ENCODE data around the gene KRT80. TPM values are rescaled to one million over a fixed set of nuclear protein-coding genes. Genes with fewer than 3 reads are reported as not detected.

KRT80 gene
- total and polyA plus RNA-seq, 2 of the 13 experiments (the other 11 are each of a cell fraction or from before 2014, with no cell fraction given): 0.27 to 0.53 TPM

DNA sequence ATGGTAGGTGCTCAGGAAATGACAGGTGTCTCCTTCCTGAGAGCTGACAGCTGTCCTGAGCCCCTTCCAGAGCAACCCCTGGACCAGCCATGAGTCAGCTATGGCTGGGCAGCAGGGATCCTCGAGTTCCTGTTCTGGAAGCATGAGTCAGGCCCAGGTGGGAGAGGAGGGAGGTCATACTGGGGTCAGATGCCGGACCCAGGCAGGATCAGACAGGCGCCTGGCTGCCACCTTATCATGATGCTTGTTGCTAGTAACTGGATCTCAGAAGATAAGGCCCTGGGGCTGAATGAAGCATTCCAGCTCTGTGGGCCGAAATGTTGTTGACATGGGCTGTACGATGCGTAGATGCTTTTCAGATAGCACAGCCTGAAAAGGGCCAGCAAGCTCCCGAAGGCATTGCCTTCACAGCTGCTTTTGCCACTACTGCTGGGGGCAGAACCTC lies 23.8 kb upstream of the KRT80 start:
- ChIA-PET POLR2A (no interaction called here), CTCF (ENCODE audit: low intra/inter-chr PET ratio, low total read pairs) (no interaction called here)
- DNase-seq (ENCODE audit: low spot score) (peak; percentile 72), FAIRE-seq (no peak), ATAC-seq (peak; percentile 25; the same call in 1 of the 3 replicates)
- Histone ChIP-seq H3K4me1 (ENCODE audit: insufficient read depth, low read length) (no peaks in the 10 kb centered on the region), H3K4me2 (ENCODE audit: low read depth, low read length) (no peak overlapping the region), H3K36me3 (replicated peaks in 1 of 2; ENCODE audit: control insufficient read depth in 1 of 2, insufficient read depth in 2 of 2, low read length in 2 of 2) (no peaks in the 10 kb centered on the region), H3K9me3 (ENCODE audit: low read length) (no peaks in the 10 kb centered on the region), H3K79me2 (ENCODE audit: insufficient read depth, low read length) (no peaks in the 10 kb centered on the region), H2AFZ (ENCODE audit: low read length) (no peak overlapping the region), H3K27me3 (ENCODE audit: control insufficient read depth in 1 of 2, insufficient read depth in 2 of 2, low read length in 2 of 2) (peaks cover 3 to 6% of the 10 kb centered on the region in 2 experiments; a peak in 2 of 5 replicates), H3K4me3 (replicated peaks in 1 of 3; ENCODE audit: insufficient read depth in 1 of 3, low read depth in 2 of 3, low read length in 3 of 3) (no peak overlapping the region), H4K20me1 (ENCODE audit: insufficient read depth, low read length) (no peaks in the 10 kb centered on the region), H3K9ac (ENCODE audit: insufficient read depth, low read depth, low read length) (no peak overlapping the region), H3K27ac (ENCODE audit: extremely low read length, insufficient read depth, low read length) (no peak overlapping the region)
- intact Hi-C loops (cut with micrococcal nuclease; ENCODE audit: unreplicated experiment): no loop called here
- TF ChIP-seq DR1 (CRISPR knock-in tag; IDR thresholded peaks at IDR 0.05) (no peak), PPARG (CRISPR knock-in tag; conservative IDR thresholded peaks at IDR 0.05) (no peak), TBX2 (CRISPR knock-in tag; IDR thresholded peaks at IDR 0.05; ENCODE audit: borderline replicate concordance) (no peak), NFYC (CRISPR knock-in tag; IDR thresholded peaks at IDR 0.05) (no peak), ZNF644 (CRISPR knock-in tag; IDR thresholded peaks at IDR 0.05; ENCODE audit: low read depth) (no peak), SAP130 (CRISPR knock-in tag; IDR thresholded peaks at IDR 0.05; ENCODE audit: low read depth) (peak; percentile 12; the same call in 1 of the 2 replicates), SYNCRIP (IDR thresholded peaks at IDR 0.05; ENCODE audit: insufficient read depth, low read depth, low read length) (no peak), NR3C1 (CRISPR knock-in tag; IDR thresholded peaks at IDR 0.05) (no peak), ZNF205 (CRISPR knock-in tag; IDR thresholded peaks at IDR 0.05) (no peak), RARA (CRISPR knock-in tag; IDR thresholded peaks at IDR 0.05) (peak; percentile 84), ARNTL (CRISPR knock-in tag; IDR thresholded peaks at IDR 0.05) (no peak), NONO (IDR thresholded peaks at IDR 0.05) (no peak), NONO (CRISPR knock-in tag; conservative IDR thresholded peaks at IDR 0.05) (no peak), ZNF619 (CRISPR knock-in tag; IDR thresholded peaks at IDR 0.05) (no peak), NFATC3 (CRISPR knock-in tag; IDR thresholded peaks at IDR 0.05) (no peak), RXRA (CRISPR knock-in tag; IDR thresholded peaks at IDR 0.05) (peak; percentile 30; the same call in 1 of the 2 replicates), FOSL2 (CRISPR knock-in tag; IDR thresholded peaks at IDR 0.05) (peak; percentile 65; the same call in 1 of the 2 replicates)
- TF ChIP-seq, protein P1, sequence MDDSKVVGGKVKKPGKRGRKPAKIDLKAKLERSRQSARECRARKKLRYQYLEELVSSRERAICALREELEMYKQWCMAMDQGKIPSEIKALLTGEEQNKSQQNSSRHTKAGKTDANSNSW (CRISPR knock-in tag; IDR thresholded peaks at IDR 0.05; ENCODE audit: borderline replicate concordance): no peak
- 0% methylated on average over 3 of the region's 7 CpGs for WGBS (ENCODE audit: low lambda C conversion rate)
- in situ Hi-C loops (cut with HindIII; ENCODE audit: extremely low pct_ligation_motif_present, low pct_unique_long_range_greater_than_20kb): no loop called here
- BruUV-seq (replicated peaks): no TSS peak
